Tibial artery (tissue), 4 donors: Measurements from ENCODE around the gene LHFPL2.
A peak's percentile ranks its signal among the peaks of the same experiment; 100 is the strongest.

Source experiments
- DNase-seq, 2 donors: peaks; one replicate each; pipeline ENCODE4 v3.0.0-alpha.2; 2019
- H3K27ac ChIP-seq, 2 donors: fragments of 200-600 bp; sonication (generic) in 1 of 2; 1 replicate in 1 of 2; 2 replicates in 1 of 2; pipeline ENCODE4 v1.5.1; 2018 to 2019; ENCODE audit warnings: mild to moderate bottlenecking in 1 of 2
- H3K27me3 ChIP-seq, 2 donors: fragments of 200-600 bp; sonication (generic) in 1 of 2; one replicate each; pipeline versions ENCODE4 v1.5.1 to v1.6.0; 2016 to 2019
- H3K36me3 ChIP-seq, 3 donors: fragments of 200-600 bp; sonication (generic) in 2 of 3; one replicate each; pipeline ENCODE4 v1.5.1; 2016 to 2019; ENCODE audit warnings: mild to moderate bottlenecking in 2 of 3
- H3K4me1 ChIP-seq, 4 donors: fragments of 200-600 bp; sonication (generic) in 2 of 4; 1 replicate in 3 of 4; 2 replicates in 1 of 4; pipeline ENCODE4 v1.5.1; 2016 to 2019
- H3K4me3 ChIP-seq, 2 donors: fragments of 200-600 bp; sonication (generic) in 1 of 2; 1 replicate in 1 of 2; 2 replicates in 1 of 2; pipeline ENCODE4 v1.5.1; 2018 to 2019; ENCODE audit warnings: mild to moderate bottlenecking in 2 of 2
- H3K9me3 ChIP-seq, 3 donors: fragments of 200-600 bp; sonication (generic) in 1 of 3; one replicate each; pipeline ENCODE4 v1.5.1; 2016 to 2019
- CTCF ChIP-seq, 2 experiments: fragments of 200-600 bp in 1 of 2; fragments of 450-650 bp in 1 of 2; IDR thresholded peaks; one replicate each; pipeline ENCODE4 v1.5.1; 2017 to 2019; ENCODE audit warnings: antibody characterized with exemption in 2 of 2, mild to moderate bottlenecking in 1 of 2, moderate library complexity in 1 of 2
- intact Hi-C: fragments of 100-400 bp; cut with DNase I; formaldehyde crosslinking; loops from one replicate; pipeline ENCODE4 v1.15.0; 2023; ENCODE audit warnings: low total_unique reads

Gene LHFPL2

GRCh38 chr5:78604689-78605285 is 43.8 kb downstream of the LHFPL2 start:
- no peak for DNase-seq
- no peak overlapping the region for H3K27ac ChIP-seq
- no peaks in the 10 kb centered on the region for H3K9me3 ChIP-seq
- H3K36me3 ChIP-seq = no peaks in the 10 kb centered on the region
- peaks cover 0 to 34% (median 10%) of the 10 kb centered on the region in 4 donors for H3K4me1 ChIP-seq
- intact Hi-C loops = no loop called here
- TF ChIP-seq CTCF (IDR thresholded peaks at IDR 0.05) = no peak
- no peaks in the 10 kb centered on the region for H3K27me3 ChIP-seq
- no peak overlapping the region for H3K4me3 ChIP-seq

GRCh38 chr5:78603636-78604175 is 44.9 kb downstream of the LHFPL2 start:
- TF ChIP-seq CTCF (IDR thresholded peaks at IDR 0.05) = no peak

GRCh38 chr5:78602400-78602799 is 46.2 kb downstream of the LHFPL2 start:
- TF ChIP-seq CTCF (IDR thresholded peaks at IDR 0.05) = no peak
- H3K36me3 ChIP-seq = no peaks in the 10 kb centered on the region
- H3K4me3 ChIP-seq = no peak overlapping the region
- intact Hi-C loops = no loop called here
- H3K4me1 ChIP-seq = peaks cover 0 to 41% (median 12%) of the 10 kb centered on the region in 4 donors
- H3K27ac ChIP-seq = no peak overlapping the region
- H3K9me3 ChIP-seq = no peaks in the 10 kb centered on the region
- no peaks in the 10 kb centered on the region for H3K27me3 ChIP-seq
- no peak for DNase-seq

More at GRCh38 chr5:78603636-78604175, 44.9 kb downstream of the LHFPL2 start:
- Histone ChIP-seq H3K9me3 (no peaks in the 10 kb centered on the region), H3K4me1 (peaks cover 0 to 30% (median 9%) of the 10 kb centered on the region in 4 donors), H3K27ac (no peak overlapping the region), H3K27me3 (no peaks in the 10 kb centered on the region), H3K36me3 (no peaks in the 10 kb centered on the region), H3K4me3 (no peak overlapping the region)
- intact Hi-C loops = no loop called here
- no peak for DNase-seq

- TF ChIP-seq CTCF (IDR thresholded peaks at IDR 0.05) = no peak
- H3K4me3 ChIP-seq = no peak overlapping the region
- no peak for DNase-seq
- no peaks in the 10 kb centered on the region for H3K36me3 ChIP-seq
- intact Hi-C loops = no loop called here
- H3K4me1 ChIP-seq = peaks cover 0 to 46% (median 12%) of the 10 kb centered on the region in 4 donors
- H3K9me3 ChIP-seq = no peaks in the 10 kb centered on the region
- no peaks in the 10 kb centered on the region for H3K27me3 ChIP-seq
- peak overlapping the region in 1 of 2 donors; percentile 32 for H3K27ac ChIP-seq
Observed at GRCh38 chr5:78601559-78602314, 46.8 kb downstream of the LHFPL2 start.

GRCh38 chr5:78600687-78601414 is 47.7 kb downstream of the LHFPL2 start:
- no peak for DNase-seq
- intact Hi-C loops = no loop called here
- H3K9me3 ChIP-seq = no peaks in the 10 kb centered on the region
- H3K27me3 ChIP-seq = no peaks in the 10 kb centered on the region
- H3K36me3 ChIP-seq = no peaks in the 10 kb centered on the region
- H3K4me1 ChIP-seq = peaks cover 0 to 45% (median 12%) of the 10 kb centered on the region in 4 donors
- no peak for TF ChIP-seq CTCF (IDR thresholded peaks at IDR 0.05)
- H3K27ac ChIP-seq = peak overlapping the region; percentile 32 to 37
- no peak overlapping the region for H3K4me3 ChIP-seq
